GM12892 (cell line): ENCODE measurements around the gene NAB2.

Experiments used
- DNase-seq: peaks from one replicate; pipeline ENCODE4 v3.0.0; 2011; ENCODE audit not compliant: insufficient read length
- FAIRE-seq: peaks from 2 replicates; lab custom pipeline; 2011; peaks lifted over from hg19 to GRCh38; lab: Jason Lieb, UNC
- POLR2A ChIP-seq: IDR thresholded peaks from 2 replicates; pipeline ENCODE4 v1.6.1; 2011; ENCODE audit warnings: low read depth, low read length, control low read depth
- POLR2AphosphoS5 ChIP-seq: IDR thresholded peaks from 2 replicates; pipeline ENCODE4 v1.6.1; 2011; ENCODE audit warnings: low read depth, low read length, control low read depth
- TAF1 ChIP-seq: IDR thresholded peaks from 2 replicates; pipeline ENCODE4 v1.6.1; 2011; ENCODE audit warnings: low read depth, mild to moderate bottlenecking, control low read depth, low read length, borderline replicate concordance

NAB2 gene

DNA sequence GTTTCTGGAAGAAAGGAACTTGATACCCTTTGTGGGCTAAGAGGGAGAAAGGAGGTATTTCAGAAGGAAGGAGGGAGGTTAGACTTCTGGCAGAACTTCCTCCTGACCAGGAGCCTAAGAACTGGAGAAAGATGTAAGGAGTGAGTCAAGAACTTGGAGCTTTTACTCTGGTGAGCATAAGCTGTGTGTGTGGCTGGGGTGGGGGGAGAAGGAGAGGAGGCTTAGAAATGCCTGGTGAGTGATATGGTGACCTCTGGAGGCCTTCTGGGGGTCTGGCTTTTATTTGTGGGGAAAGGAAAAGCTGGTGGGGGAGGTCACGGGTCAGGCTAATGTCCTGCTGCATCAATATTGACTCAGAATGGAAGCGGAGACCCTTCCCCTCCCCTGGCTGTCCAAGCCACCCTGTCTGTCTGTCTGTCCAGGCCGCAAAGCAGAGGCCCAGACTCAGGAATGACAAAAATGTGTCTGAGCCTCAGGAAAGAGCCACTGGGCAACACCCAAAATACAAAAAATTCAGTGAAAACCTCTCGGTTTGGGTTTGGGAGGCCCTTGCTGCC, 44.2 kb downstream of the NAB2 start:
- FAIRE-seq, result no peak

DNA sequence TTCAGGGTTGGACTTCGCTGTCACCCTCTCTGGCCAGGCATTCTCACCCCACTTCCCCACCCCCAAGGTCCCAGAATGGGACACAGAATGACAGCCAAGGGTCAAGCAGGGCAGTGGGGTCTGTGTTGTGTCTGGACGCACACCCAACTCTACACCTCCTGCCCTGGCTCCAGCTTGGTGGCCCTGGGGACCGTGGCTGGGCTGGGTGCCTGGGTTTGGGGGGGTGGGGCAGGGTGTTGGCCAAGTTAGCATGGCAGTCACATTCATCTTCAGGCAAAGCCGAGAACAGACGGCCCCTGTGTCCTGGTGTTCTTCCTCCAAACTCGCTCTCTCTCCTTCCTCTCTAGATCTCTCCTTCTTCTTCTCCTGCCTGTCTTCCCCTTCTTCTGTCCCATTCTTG, 45.0 kb downstream of the NAB2 start:
- TF ChIP-seq TAF1, result no peak
- no peak for TF ChIP-seq POLR2A
- TF ChIP-seq POLR2AphosphoS5, result no peak
- FAIRE-seq, result no peak
- DNase-seq, result no peak

More for the DNA sequence above, 44.2 kb downstream of the NAB2 start:
- no peak for DNase-seq
- TF ChIP-seq POLR2AphosphoS5, result no peak

DNA sequence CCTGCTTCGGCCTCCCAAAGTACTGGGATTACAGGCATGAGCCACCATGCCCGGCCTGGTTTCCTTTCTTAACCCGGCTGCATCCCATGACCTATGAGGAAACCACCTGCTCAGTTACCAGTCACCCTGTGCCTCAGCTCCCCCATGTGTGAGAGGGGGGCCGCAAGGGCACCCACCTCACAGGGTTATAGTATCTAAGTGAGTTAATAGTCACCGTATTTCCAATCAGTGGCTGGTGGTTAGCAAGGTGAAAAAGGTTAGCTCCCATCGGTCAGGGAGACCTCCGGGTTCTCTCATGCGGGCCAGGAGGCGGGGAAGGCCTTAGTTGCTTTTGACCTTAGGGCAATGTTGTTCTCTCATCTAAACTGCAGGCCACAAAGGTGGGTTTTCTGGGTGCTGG, 46.0 kb downstream of the NAB2 start:
- DNase-seq (no peak), FAIRE-seq (no peak)
- TF ChIP-seq TAF1 (no peak), POLR2AphosphoS5 (no peak), POLR2A (no peak)

DNA sequence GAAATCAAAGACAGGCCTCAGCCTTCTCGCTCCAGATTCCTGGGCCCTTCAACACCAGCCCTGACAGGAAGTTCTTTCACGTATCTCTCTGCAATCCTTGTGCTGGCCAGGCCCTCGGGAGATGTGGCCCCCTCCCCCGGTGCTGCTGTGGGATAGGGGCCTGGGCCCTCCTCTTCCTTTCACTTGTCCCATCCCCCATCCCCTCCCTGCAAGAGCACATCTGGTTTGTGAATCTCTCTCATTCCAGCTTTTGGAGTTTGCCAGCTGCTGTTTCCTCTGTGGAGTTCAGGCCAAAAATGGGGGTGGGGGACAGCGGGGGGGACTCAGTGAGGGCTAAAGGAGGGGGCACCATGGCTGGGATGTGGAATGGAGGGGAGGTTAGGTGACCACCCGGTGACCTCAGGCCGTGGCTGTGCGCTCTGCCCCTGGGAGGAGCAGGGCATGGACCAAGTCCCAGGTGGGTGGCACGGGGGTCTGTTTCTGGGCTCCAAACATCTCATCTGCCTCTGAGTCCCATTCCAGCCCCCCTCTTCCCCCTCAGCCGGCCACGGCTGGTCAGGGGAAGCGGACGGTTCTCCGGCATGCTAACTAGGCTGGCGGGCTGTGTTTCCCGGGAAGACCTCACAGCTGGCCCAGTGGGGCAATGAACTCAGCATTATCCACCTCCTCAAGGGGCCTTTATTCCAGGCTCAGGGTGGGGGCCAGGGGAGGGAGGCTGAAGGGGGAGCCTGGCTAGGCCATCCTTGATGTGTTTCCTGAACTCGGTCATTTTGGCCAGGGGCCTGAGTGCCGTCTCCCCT, 46.8 kb downstream of the NAB2 start:
- FAIRE-seq, result no peak
- no peak for DNase-seq
- TF ChIP-seq POLR2AphosphoS5 (no peak), POLR2A (no peak), TAF1 (no peak)

DNA sequence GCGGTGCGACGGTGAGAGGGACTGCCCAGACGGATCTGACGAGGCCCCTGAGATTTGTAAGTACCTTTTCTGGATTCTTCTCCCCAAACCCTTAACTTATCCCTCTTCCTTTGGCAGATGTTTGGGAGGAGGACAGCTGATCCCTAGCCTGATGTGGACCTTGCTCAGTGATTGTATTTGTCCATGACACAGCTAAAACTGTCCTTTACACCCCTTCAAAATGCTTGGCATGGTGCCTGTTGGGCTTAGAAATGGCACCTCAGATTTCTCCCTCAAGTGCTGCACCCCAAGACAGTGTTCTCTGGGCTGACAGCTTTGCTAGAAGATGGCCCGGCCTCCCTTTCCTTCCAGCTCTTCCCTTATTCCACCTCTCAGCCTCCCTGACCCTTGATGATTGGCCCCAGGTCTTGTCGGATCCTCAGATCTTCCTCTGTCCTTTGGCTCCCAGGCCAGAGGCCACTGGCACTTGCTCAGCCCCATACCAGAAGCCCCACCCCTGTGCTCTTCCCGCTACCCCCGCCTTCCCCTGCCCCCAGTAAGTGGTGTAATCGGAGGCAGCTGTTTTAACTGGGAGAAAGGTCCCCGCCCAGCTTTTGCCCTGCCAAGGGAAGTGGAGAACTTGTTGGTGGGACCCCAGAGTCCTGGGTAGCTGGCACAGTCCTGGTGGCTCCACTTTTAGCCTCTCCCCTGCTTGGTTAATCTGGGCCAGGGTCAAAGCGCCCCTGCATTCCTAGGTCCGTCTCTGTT, 49.8 kb downstream of the NAB2 start:
- DNase-seq (no peak), FAIRE-seq (no peak)
- no peak for TF ChIP-seq POLR2AphosphoS5
- TF ChIP-seq TAF1, result no peak
- no peak for TF ChIP-seq POLR2A

DNA sequence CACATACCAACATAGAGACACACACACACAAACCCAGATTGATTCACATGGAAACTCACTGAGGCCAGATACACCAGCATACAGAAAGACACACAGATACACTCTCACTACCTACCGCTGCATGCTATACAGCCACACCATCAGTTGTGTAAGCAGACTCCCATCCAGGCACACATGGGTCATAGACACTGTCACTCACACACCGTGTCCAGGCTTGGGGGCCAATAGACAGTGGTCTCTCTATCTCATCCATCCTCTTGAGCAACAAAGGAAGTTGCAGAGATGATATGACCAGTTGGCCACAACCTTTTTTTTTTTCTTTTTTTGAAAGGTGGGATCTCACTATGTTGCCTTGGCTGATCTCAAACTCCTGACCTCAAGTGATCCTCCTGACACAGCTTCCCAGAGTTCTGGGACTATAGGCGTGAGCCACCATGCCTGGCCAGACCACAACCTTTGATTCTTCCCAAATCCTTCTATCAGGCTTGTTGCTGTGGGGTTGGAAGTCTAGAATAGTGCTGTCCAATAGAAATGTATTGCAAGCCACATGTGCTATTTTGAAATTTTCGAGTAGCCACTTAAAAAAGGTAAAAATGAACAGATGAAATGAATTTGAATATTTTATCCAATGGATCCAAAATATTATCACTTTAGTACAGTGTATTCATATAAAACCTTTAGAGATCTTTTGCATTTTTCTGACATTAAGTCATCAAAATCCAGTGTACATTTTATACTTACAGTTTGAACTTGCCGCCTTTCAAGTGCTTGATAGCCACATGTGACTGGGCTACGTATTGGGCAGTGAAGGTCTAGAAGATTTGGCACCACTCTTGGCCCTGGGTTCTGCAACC, 51.1 kb downstream of the NAB2 start:
- DNase-seq (no peak), FAIRE-seq (no peak)
- no peak for TF ChIP-seq POLR2AphosphoS5
- TF ChIP-seq POLR2A, result no peak
- no peak for TF ChIP-seq TAF1

DNA sequence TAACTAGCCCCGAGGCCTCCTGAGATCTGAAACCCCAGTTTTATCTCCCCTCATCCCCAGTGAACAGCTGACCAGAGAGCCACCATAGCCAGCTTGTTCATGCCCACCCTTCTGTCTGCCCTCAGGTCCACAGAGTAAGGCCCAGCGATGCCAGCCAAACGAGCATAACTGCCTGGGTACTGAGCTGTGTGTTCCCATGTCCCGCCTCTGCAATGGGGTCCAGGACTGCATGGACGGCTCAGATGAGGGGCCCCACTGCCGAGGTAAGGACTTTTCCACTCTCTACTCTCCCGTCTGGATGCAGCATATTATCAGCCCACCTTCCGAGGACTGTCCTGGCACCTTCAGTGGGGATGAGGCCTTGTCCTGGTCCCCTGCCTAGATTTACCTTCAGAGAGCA, 52.3 kb downstream of the NAB2 start:
- FAIRE-seq (no peak), DNase-seq (no peak)
- TF ChIP-seq POLR2A (no peak), TAF1 (no peak), POLR2AphosphoS5 (no peak)

DNA sequence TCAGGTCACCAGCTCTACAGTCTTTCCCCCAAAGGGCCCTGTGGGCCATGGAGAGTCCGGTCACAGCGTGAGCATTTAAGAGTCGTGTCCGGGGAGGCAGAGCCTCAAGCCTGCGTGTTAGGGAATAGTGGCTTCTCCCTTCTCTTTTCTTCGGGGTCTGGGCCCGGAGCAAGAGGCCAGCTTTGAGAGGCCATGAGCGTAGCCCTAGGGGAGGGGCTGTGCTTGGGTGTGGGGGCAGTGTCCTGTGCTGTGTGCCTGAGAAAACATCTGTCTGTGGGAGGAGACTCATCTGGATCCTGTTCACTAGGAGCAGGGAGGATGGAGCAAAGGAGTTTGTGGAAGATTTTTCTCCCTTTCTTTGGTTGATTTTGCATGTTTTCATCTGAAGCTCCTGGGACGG, 53.2 kb downstream of the NAB2 start:
- FAIRE-seq (no peak), DNase-seq (no peak)
- TF ChIP-seq POLR2A (no peak), TAF1 (no peak), POLR2AphosphoS5 (no peak)

DNA sequence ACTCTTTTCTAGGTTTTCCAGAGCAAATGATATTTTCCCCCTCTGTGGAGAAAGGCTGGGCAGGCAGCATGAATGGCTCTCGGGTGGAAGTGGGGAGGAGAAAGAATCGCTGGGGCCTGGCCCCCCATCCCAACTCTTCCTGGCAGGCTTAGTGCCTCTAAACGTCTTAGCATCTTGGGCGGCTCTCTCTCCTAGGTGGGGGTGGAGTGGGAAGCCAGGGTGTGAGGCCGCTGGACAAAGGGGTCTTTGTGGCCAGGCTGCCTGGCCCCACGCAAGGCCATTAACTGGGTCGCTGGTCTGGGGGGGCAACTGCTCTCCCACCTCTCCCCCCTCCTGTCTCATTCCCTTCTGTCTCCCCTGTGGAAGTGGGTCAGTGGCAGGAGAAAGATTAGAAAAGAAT, 53.8 kb downstream of the NAB2 start:
- FAIRE-seq (no peak), DNase-seq (no peak)
- TF ChIP-seq POLR2A (no peak), POLR2AphosphoS5 (no peak), TAF1 (no peak)

DNA sequence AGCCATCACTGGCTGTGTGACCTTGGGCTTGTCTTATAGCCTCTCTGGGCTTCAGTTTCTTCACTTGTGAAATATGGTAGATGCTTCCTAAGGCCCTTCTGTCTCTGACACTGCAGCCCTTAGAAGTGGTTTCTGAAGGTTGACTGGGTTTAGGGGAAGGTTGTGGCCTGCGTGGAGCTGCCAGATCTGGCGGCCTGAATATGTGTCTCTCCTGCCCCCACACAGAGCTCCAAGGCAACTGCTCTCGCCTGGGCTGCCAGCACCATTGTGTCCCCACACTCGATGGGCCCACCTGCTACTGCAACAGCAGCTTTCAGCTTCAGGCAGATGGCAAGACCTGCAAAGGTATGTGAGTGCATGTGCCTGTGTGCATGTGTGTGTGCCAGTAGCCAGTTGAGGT, 54.5 kb downstream of the NAB2 start:
- DNase-seq (no peak), FAIRE-seq (no peak)
- TF ChIP-seq POLR2A, result no peak
- TF ChIP-seq POLR2AphosphoS5, result no peak
- TF ChIP-seq TAF1, result no peak
